Prostate gland (tissue), 2 donors: Measurements from ENCODE around the gene GNAI3. TPM values are rescaled to one million over a fixed set of nuclear protein-coding genes. Genes with fewer than 3 reads are reported as not detected.

Experiments
- DNase-seq: peaks from one replicate; pipeline ENCODE4 v3.0.0-alpha.2; 2019; ENCODE audit warnings: low spot score
- H3K27ac ChIP-seq, 2 donors: fragments of 200-600 bp; sonication (generic); 2 replicates each; pipeline ENCODE4 v1.5.1; 2017 to 2019
- H3K27me3 ChIP-seq: fragments of 200-600 bp; sonication (generic); replicated peaks from 2 replicates; pipeline ENCODE4 v1.5.1; 2019; ENCODE audit not compliant: insufficient read depth
- H3K36me3 ChIP-seq, 2 donors: fragments of 200-600 bp; sonication (generic); 1 replicate in 1 of 2; 2 replicates in 1 of 2; pipeline versions ENCODE4 v1.5.1 to v1.8.1; 2017 to 2019
- H3K4me1 ChIP-seq: fragments of 200-600 bp; sonication (generic); replicated peaks from 2 replicates; pipeline ENCODE4 v1.5.1; 2019
- H3K4me3 ChIP-seq, 2 donors: fragments of 200-600 bp; sonication (generic); 2 replicates each; pipeline ENCODE4 v1.5.1; 2017 to 2019
- H3K9me3 ChIP-seq: fragments of 200-600 bp; sonication (generic); 2 replicates; pipeline ENCODE4 v1.5.1; 2017
- CTCF ChIP-seq, 4 experiments: fragments of 200-600 bp in 2 of 4; fragments of 450-650 bp in 2 of 4; sonication (generic) in 2 of 4; IDR thresholded peaks; 1 replicate in 3 of 4; 2 replicates in 1 of 4; pipeline ENCODE4 v1.5.1; 2016 to 2019; ENCODE audit warnings: antibody characterized with exemption in 4 of 4, mild to moderate bottlenecking in 2 of 4, moderate library complexity in 2 of 4
- POLR2A ChIP-seq: fragments of 450-650 bp; IDR thresholded peaks from one replicate; pipeline ENCODE4 v1.6.1; 2016; ENCODE audit warnings: antibody characterized with exemption, mild to moderate bottlenecking
- POLR2AphosphoS5 ChIP-seq: sonication (generic); formaldehyde crosslinking; IDR thresholded peaks from one replicate; pipeline ENCODE4 v1.6.1; 2017; ENCODE audit warnings: antibody characterized with exemption
- whole genome bisulfite sequencing: methylation state at CpG from one replicate; pipeline ENCODE4 v1.1.5; 2018; 5-methylcytosine and 5-hydroxymethylcytosine counted together
- intact Hi-C: fragments of 100-400 bp; cut with DNase I; formaldehyde crosslinking; loops from one replicate; pipeline ENCODE4 v1.14.2; 2022
- total RNA-seq, 2 donors: library from RNA; depleted of rRNA; stranded (reverse); fragments of >200 nt; gene quantifications; one replicate each; pipeline ENCODE4 v1.1.0, GENCODE V29; 2016

GNAI3 gene
- total RNA-seq, 2 donors from 2014 or later = 5.1 to 5.4 TPM

DNA sequence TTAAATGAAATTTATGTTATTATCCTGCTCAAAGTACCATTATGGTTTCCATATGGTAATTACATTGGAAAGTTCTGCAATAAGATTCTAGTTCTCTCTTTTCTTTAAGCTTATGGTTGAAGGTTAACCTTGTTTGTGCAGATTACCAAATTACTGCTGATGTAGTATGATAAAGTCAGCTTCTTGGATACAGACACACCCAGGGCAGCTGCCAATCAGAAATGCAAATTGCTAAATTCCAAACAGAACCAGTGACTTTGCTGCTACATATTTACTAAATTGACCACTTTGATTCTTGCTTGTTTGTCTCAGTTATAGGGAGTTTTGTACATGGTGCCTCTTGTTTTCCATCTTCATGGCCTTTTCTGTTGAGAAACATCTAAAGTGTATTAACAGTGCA is 44.5 kb downstream of the GNAI3 start:
- DNase-seq = no peak
- peaks cover 0 to 5% of the 10 kb centered on the region in 2 donors for H3K36me3 ChIP-seq
- H3K27ac ChIP-seq = no peak overlapping the region
- no peaks in the 10 kb centered on the region for H3K9me3 ChIP-seq
- no peaks in the 10 kb centered on the region for H3K27me3 ChIP-seq
- no peaks in the 10 kb centered on the region for H3K4me1 ChIP-seq
- TF ChIP-seq POLR2A = no peak
- intact Hi-C loops = no loop called here
- no peak overlapping the region for H3K4me3 ChIP-seq

DNA sequence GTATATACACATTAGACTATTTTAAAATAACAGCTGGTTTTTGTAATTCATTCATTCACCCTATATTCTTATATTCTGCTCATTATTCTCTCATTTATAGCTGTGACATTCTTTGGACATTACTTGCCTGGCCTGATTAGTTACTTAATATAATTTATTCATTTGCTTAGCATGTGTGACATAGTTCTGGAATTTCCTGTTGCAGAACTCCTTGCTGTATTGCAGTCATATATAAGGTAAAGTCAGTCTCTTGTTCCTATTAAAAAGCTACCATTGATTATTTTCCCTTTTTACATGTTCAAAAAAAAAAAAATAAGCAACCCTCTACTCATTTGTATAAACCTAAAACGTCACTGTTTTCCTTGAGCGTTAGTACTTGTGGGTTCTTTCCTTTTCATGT is 47.1 kb downstream of the GNAI3 start:
- Histone ChIP-seq H3K9me3 (no peaks in the 10 kb centered on the region), H3K4me1 (no peaks in the 10 kb centered on the region), H3K36me3 (peaks cover 0 to 5% of the 10 kb centered on the region in 2 donors), H3K27me3 (no peaks in the 10 kb centered on the region), H3K4me3 (no peak overlapping the region), H3K27ac (no peak overlapping the region)
- WGBS = 90% methylated on average over 2 of the region's 2 CpGs
- TF ChIP-seq CTCF (IDR thresholded peaks at IDR 0.05) (no peak), POLR2A (no peak), POLR2AphosphoS5 (no peak)
- no peak for DNase-seq
- intact Hi-C loops = no loop called here

GRCh38 chr1:109598156-109598555 is 49.7 kb downstream of the GNAI3 start:
- Histone ChIP-seq H3K27ac (no peak overlapping the region), H3K4me1 (no peaks in the 10 kb centered on the region), H3K36me3 (no peaks in the 10 kb centered on the region), H3K4me3 (no peak overlapping the region), H3K9me3 (no peaks in the 10 kb centered on the region), H3K27me3 (no peaks in the 10 kb centered on the region)
- WGBS = 77% methylated on average over 1 of the region's 1 CpG
- intact Hi-C loops = no loop called here
- no peak for DNase-seq
- no peak for TF ChIP-seq POLR2A
- no peak for TF ChIP-seq CTCF (IDR thresholded peaks at IDR 0.05)
- no peak for TF ChIP-seq POLR2AphosphoS5

GRCh38 chr1:109598655-109599054 is 50.2 kb downstream of the GNAI3 start:
- Histone ChIP-seq H3K27ac (no peak overlapping the region), H3K9me3 (no peaks in the 10 kb centered on the region), H3K27me3 (no peaks in the 10 kb centered on the region), H3K4me3 (no peak overlapping the region), H3K4me1 (no peaks in the 10 kb centered on the region), H3K36me3 (no peaks in the 10 kb centered on the region)
- 78% methylated on average over 5 of the region's 5 CpGs for WGBS
- TF ChIP-seq POLR2A = no peak
- TF ChIP-seq POLR2AphosphoS5 = no peak
- no peak for TF ChIP-seq CTCF (IDR thresholded peaks at IDR 0.05)
- no peak for DNase-seq
- intact Hi-C loops = no loop called here

- H3K27me3 ChIP-seq = no peaks in the 10 kb centered on the region
- WGBS = 98% methylated on average over 3 of the region's 3 CpGs
- DNase-seq = no peak
- TF ChIP-seq POLR2A (no peak), CTCF (IDR thresholded peaks at IDR 0.05) (no peak), POLR2AphosphoS5 (no peak)
- H3K4me1 ChIP-seq = no peaks in the 10 kb centered on the region
- no peaks in the 10 kb centered on the region for H3K9me3 ChIP-seq
- no peak overlapping the region for H3K4me3 ChIP-seq
- H3K27ac ChIP-seq = no peak overlapping the region
- intact Hi-C loops = no loop called here
- H3K36me3 ChIP-seq = no peaks in the 10 kb centered on the region
Observed at GRCh38 chr1:109603229-109603628, 54.8 kb downstream of the GNAI3 start.
